Gastroesophageal sphincter (tissue), 3 donors: ENCODE results near the gene HIP1.

Experiments
- POLR2A ChIP-seq, 2 donors: fragments of 450-650 bp; IDR thresholded peaks; one replicate each; pipeline ENCODE4 v1.6.1; 2017; ENCODE audit warnings: antibody characterized with exemption in 2 of 2, mild to moderate bottlenecking in 2 of 2, moderate library complexity in 1 of 2
- POLR2AphosphoS5 ChIP-seq: sonication (generic); formaldehyde crosslinking; IDR thresholded peaks from one replicate; pipeline ENCODE4 v1.6.1; 2017; ENCODE audit warnings: antibody characterized with exemption
- TF ChIP-seq, protein P1 (sequence below), 4 experiments: fragments of 200-600 bp in 2 of 4; fragments of 450-650 bp in 2 of 4; sonication (generic) in 1 of 4; IDR thresholded peaks; one replicate each; pipeline ENCODE4 v1.5.1; 2017 to 2019; ENCODE audit warnings: antibody characterized with exemption in 4 of 4, mild to moderate bottlenecking in 2 of 4, moderate library complexity in 2 of 4

DNA sequence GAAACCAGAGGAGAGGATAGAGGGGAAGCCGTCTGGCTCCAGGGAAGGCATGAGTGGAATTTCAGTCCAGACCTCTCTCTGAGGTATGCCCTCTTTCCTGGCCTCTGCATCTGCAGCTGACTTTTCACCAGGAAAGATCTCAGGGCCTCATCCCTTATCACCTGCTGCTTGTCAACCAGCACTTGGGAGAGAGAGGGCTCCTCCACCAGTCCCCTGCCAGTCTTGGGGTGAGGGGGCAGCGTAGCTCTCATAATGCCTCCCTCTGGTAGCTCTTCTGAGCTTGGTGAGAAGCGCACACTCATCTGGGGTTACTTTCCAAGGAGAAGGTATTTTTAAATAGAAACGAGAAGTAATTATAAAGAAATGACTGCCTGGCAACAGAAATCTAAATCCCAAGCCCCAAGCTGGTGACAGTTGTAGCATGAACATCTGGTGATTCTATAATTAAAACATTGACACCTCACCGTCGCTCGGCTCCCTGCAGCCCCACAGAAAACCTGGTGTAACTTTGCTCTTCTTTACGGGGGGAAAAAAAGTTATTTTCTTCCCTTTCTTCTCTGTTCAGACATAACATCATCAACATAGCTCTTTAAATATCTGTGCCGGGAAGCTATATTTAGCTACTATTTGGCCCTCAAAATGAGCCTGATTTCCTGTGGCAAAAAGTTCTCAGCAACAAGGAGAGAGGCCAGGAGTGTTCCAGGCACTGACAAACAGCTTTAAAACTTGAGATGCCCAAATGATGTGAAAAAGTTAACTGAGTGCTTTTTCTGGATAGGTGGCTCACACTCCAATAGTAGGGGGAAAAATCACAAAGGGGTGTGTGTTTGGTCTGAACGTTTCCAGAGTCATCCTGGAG is 26.9 kb downstream of the HIP1 start:
- TF ChIP-seq, protein P1, sequence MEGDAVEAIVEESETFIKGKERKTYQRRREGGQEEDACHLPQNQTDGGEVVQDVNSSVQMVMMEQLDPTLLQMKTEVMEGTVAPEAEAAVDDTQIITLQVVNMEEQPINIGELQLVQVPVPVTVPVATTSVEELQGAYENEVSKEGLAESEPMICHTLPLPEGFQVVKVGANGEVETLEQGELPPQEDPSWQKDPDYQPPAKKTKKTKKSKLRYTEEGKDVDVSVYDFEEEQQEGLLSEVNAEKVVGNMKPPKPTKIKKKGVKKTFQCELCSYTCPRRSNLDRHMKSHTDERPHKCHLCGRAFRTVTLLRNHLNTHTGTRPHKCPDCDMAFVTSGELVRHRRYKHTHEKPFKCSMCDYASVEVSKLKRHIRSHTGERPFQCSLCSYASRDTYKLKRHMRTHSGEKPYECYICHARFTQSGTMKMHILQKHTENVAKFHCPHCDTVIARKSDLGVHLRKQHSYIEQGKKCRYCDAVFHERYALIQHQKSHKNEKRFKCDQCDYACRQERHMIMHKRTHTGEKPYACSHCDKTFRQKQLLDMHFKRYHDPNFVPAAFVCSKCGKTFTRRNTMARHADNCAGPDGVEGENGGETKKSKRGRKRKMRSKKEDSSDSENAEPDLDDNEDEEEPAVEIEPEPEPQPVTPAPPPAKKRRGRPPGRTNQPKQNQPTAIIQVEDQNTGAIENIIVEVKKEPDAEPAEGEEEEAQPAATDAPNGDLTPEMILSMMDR (IDR thresholded peaks at IDR 0.05), result no peak
- TF ChIP-seq POLR2A (IDR thresholded peaks at IDR 0.05), result no peak
- peak; percentile 35 for TF ChIP-seq POLR2AphosphoS5
